Pancreas (tissue), 10 donors: ENCODE data around the gene PSMA7. TPM values are rescaled to one million over a fixed set of nuclear protein-coding genes. Genes with fewer than 3 reads are reported as not detected.
"Not testable (repeated sequence)": the region's sequence is repeated elsewhere in the genome, so short reads cannot be mapped to it uniquely, and the experiment has no call there.

ENCODE experiments used
- ATAC-seq, 4 donors: fragments of 200-7000 bp; cut with Tn5 transposase; one replicate each; pipeline versions ENCODE4 v1.8.0 to v1.9.1; 2020; ENCODE audit warnings: mild to moderate bottlenecking in 4 of 4, moderate library complexity in 4 of 4
- DNase-seq, 6 donors: peaks; one replicate each; pipeline ENCODE4 v3.0.0-alpha.2; 2020
- FAIRE-seq: peaks from 2 replicates; lab custom pipeline; 2012; peaks lifted over from hg19 to GRCh38; lab: Jason Lieb, UNC
- H3K27ac ChIP-seq, 4 donors: fragments of 200-600 bp; sonication (generic); 1 replicate in 3 of 4; 2 replicates in 1 of 4; pipeline versions ENCODE4 v1.5.0 to v1.8.0; 2020
- H3K27me3 ChIP-seq, 4 donors: fragments of 200-600 bp; one replicate each; pipeline ENCODE4 v1.8.0; 2021
- H3K36me3 ChIP-seq, 3 donors: fragments of 200-600 bp; sonication (generic) in 1 of 3; one replicate each; pipeline versions ENCODE4 v1.5.0 to v1.8.0; 2020 to 2021
- H3K4me1 ChIP-seq, 3 donors: fragments of 200-600 bp; one replicate each; pipeline ENCODE4 v1.8.0; 2021
- H3K4me3 ChIP-seq, 4 donors: fragments of 200-600 bp; sonication (generic) in 2 of 4; one replicate each; pipeline versions ENCODE4 v1.5.0 to v1.8.0; 2020 to 2021
- H3K9me3 ChIP-seq, 4 donors: fragments of 200-600 bp; one replicate each; pipeline ENCODE4 v1.8.0; 2021
- CTCF ChIP-seq, 4 donors: fragments of 200-600 bp; sonication (generic) in 3 of 4; IDR thresholded peaks; one replicate each; pipeline versions ENCODE4 v1.5.0 to v1.8.0; 2021; ENCODE audit warnings: antibody characterized with exemption in 4 of 4
- WGBS, 2 donors: extraction: QIAGEN DNeasy Blood & Tissue Kit; methylation state at CpG; one replicate each; pipeline ENCODE4 v1.1.7; 2013; 5-methylcytosine and 5-hydroxymethylcytosine counted together
- intact Hi-C, 3 donors: fragments of 100-400 bp; cut with DNase I; formaldehyde crosslinking; loops; one replicate each; pipeline versions ENCODE4 v1.11.1 to v1.14.2; 2022
- polyA plus RNA-seq, 2 donors: library from polyadenylated mRNA; stranded (reverse); fragments of 200-250 nt; gene quantifications; one replicate each; pipeline ENCODE4 v1.2.3, GENCODE V29; 2013
- total RNA-seq, 6 donors: library from RNA; stranded (reverse); fragmentation: NEBNext Ultra II Directional in 4 of 6; extraction: Animal tissue kit (Norgen Biotek cat#: 25700) in 4 of 6; gene quantifications; one replicate each; pipeline versions ENCODE4 v1.2.1 to v1.2.4, GENCODE V29; 2021 to 2023
- donor health status: healthy with polysubstance abuse.
- donor health status: DM: no; HTN: no; CAD: no; lungs with moderate emphysema.
- donor health status: DM: no; HTN: no; CAD: no.
- donor health status: control.
- donor health status: control.
- donor health status: Bipolar disorder and iron deficiency.
- donor health status: DM: yes; HTN: yes; CAD: no.
- donor health status: DM: no; HTN: no; CAD: no.
- donor health status: DM: no; HTN: no; CAD: no.
- donor health status: DM: yes; HTN: yes; CAD: no.

Gene PSMA7
- total and polyA plus RNA-seq, 8 donors = 55.6 to 119 (median 74.3) TPM

- no peak for DNase-seq
- TF ChIP-seq CTCF (IDR thresholded peaks at IDR 0.05) = no peak
- Histone ChIP-seq H3K9me3 (no peaks in the 10 kb centered on the region), H3K4me1 (peaks cover 5% of the 10 kb centered on the region in 3 donors), H3K27ac (no peak overlapping the region), H3K36me3 (no peaks in the 10 kb centered on the region), H3K27me3 (no peaks in the 10 kb centered on the region), H3K4me3 (no peak overlapping the region)
- intact Hi-C loops = no loop called here
- ATAC-seq = no peak
- FAIRE-seq = no peak
- WGBS, 2 donors = 79 to 81% methylated on average over 24 of the region's 24 CpGs
Measured at GRCh38 chr20:62149532-62150309, 6.5 kb upstream of the PSMA7 start.

- WGBS, 2 donors = 84 to 87% methylated on average over 19 to 20 of the region's 20 CpGs
- DNase-seq (peak in 1 of 6 donors; percentile 76), FAIRE-seq (no peak), ATAC-seq (no peak)
- Histone ChIP-seq H3K27me3 (no peaks in the 10 kb centered on the region), H3K4me1 (peaks cover 7 to 8% (median 7%) of the 10 kb centered on the region in 3 donors), H3K27ac (no peak overlapping the region), H3K9me3 (no peaks in the 10 kb centered on the region), H3K4me3 (no peak overlapping the region), H3K36me3 (no peaks in the 10 kb centered on the region)
- no peak for TF ChIP-seq CTCF (IDR thresholded peaks at IDR 0.05)
- intact Hi-C loops = no loop called here
Measured at GRCh38 chr20:62148908-62149314, 5.7 kb upstream of the PSMA7 start.

GRCh38 chr20:62148383-62148782, 5.2 kb upstream of the PSMA7 start:
- FAIRE-seq, H3K27me3 ChIP-seq, H3K36me3 ChIP-seq, DNase-seq, ATAC-seq, intact Hi-C loops, H3K4me1 ChIP-seq, H3K4me3 ChIP-seq, H3K9me3 ChIP-seq, H3K27ac ChIP-seq: not testable (repeated sequence)
- WGBS, 2 donors = 95% methylated on average over 9 to 10 of the region's 10 CpGs

GRCh38 chr20:62147528-62147927, 4.3 kb upstream of the PSMA7 start:
- intact Hi-C loops = no loop called here
- no peak overlapping the region for H3K4me3 ChIP-seq
- no peaks in the 10 kb centered on the region for H3K36me3 ChIP-seq
- H3K27ac ChIP-seq = no peak overlapping the region
- no peaks in the 10 kb centered on the region for H3K27me3 ChIP-seq
- peaks cover 7 to 8% (median 7%) of the 10 kb centered on the region in 3 donors for H3K4me1 ChIP-seq
- ATAC-seq = no peak
- FAIRE-seq = no peak
- DNase-seq = no peak
- TF ChIP-seq CTCF (IDR thresholded peaks at IDR 0.05) = no peak
- 94 to 100% methylated on average over 9 of the region's 9 CpGs for WGBS, 2 donors
- H3K9me3 ChIP-seq = no peaks in the 10 kb centered on the region

- FAIRE-seq (no peak), ATAC-seq (no peak), DNase-seq (no peak)
- Histone ChIP-seq H3K36me3 (no peaks in the 10 kb centered on the region), H3K27me3 (no peaks in the 10 kb centered on the region), H3K9me3 (no peaks in the 10 kb centered on the region), H3K27ac (no peak overlapping the region), H3K4me3 (no peak overlapping the region), H3K4me1 (peaks cover 7 to 8% (median 8%) of the 10 kb centered on the region in 3 donors)
- 92 to 95% methylated on average over 6 of the region's 6 CpGs for WGBS, 2 donors
- TF ChIP-seq CTCF (IDR thresholded peaks at IDR 0.05) = no peak
- intact Hi-C loops = no loop called here
Measured at GRCh38 chr20:62147125-62147524, 3.9 kb upstream of the PSMA7 start.
